Kidney epithelial cell (primary cell): ENCODE measurements around the gene SMAD3. TPM values are rescaled to one million over a fixed set of nuclear protein-coding genes. Genes with fewer than 3 reads are reported as not detected.

Experiments used
- DNase-seq: peaks from one replicate; pipeline ENCODE4 v3.0.0-alpha.2; 2010; ENCODE audit warnings: low read depth
- H3K27me3 ChIP-seq: 2 replicates; pipeline ENCODE4 v1.6.0; 2011; ENCODE audit warnings: low read length; ENCODE audit not compliant: control insufficient read depth, insufficient read depth
- H3K36me3 ChIP-seq: 2 replicates; pipeline ENCODE4 v1.5.1; 2011; ENCODE audit warnings: low read length; ENCODE audit not compliant: control insufficient read depth, insufficient read depth
- H3K4me3 ChIP-seq: 2 replicates; pipeline ENCODE4 v1.5.1; 2011; ENCODE audit warnings: low read depth, mild to moderate bottlenecking, control low read depth, low read length
- total RNA-seq: library from RNA; depleted of rRNA; stranded (reverse); fragments of >200 nt; gene quantifications from 2 replicates; pipeline ENCODE4 v1.2.3, GENCODE V29; 2015
- TF ChIP-seq, protein P1 (sequence below): IDR thresholded peaks from 2 replicates; pipeline ENCODE4 v1.5.1; 2011; ENCODE audit warnings: mild to moderate bottlenecking, moderate library complexity, low read length, control low read depth, inconsistent platforms; ENCODE audit not compliant: insufficient read depth, poor library complexity, severe bottlenecking

Gene SMAD3
- total RNA-seq, 1 donor from 2014 or later: 34.8 TPM

DNA sequence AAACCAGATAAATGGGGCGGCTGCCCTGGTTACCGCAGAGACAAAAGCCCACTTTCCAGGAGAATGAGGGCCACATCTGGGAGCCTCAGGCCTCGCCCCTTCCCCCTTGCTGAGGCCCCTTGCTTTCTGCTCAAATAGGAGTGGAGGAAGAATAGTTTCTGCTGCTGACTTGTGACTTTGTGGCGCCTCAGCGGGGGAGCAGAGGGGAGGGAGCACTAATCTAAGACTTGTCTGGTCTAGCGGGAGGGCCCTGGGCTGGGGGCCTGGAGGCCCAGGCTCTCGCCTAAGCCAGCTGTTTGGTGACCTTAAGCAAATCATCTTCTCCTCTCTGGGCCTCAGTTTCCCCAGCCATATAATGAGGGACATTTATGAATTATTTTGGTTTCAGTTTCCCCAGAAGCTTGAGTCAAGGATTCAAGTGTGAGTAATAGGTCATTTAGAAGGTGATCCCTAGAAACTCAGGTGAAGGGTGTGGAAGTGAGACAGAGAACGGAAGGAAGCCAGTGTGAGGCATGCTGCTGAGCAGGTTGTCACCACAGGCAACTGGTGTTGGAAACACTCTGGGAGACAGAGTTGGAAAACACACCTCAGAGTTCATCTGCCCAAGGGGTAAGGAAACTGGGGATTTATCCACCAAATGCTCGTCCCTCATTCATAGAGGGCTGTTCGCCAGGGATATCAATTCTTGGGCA, 25.9 kb upstream of the SMAD3 start:
- H3K4me3 ChIP-seq: no peak overlapping the region
- TF ChIP-seq, protein P1, sequence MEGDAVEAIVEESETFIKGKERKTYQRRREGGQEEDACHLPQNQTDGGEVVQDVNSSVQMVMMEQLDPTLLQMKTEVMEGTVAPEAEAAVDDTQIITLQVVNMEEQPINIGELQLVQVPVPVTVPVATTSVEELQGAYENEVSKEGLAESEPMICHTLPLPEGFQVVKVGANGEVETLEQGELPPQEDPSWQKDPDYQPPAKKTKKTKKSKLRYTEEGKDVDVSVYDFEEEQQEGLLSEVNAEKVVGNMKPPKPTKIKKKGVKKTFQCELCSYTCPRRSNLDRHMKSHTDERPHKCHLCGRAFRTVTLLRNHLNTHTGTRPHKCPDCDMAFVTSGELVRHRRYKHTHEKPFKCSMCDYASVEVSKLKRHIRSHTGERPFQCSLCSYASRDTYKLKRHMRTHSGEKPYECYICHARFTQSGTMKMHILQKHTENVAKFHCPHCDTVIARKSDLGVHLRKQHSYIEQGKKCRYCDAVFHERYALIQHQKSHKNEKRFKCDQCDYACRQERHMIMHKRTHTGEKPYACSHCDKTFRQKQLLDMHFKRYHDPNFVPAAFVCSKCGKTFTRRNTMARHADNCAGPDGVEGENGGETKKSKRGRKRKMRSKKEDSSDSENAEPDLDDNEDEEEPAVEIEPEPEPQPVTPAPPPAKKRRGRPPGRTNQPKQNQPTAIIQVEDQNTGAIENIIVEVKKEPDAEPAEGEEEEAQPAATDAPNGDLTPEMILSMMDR: no peak
- H3K36me3 ChIP-seq: no peaks in the 10 kb centered on the region
- H3K27me3 ChIP-seq: no peaks in the 10 kb centered on the region
- DNase-seq: no peak

DNA sequence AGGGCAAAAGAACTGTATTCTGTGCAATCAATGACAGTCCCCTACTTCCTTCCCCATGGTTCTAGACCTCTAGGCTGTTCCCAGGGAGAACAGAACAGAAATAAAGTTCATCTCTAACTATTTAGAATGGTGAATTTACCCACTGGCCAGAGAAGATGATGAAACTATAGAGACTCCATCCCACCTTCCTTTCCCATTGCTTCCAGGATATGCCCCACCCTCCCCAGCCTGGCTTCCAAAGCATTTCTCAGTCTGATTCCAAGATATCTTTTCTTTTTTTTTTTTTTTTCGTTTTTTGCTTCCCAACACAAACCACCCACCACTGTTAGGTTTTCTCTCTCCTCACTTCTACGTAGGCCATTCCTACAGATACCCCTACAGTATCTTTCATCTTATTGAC, 25.1 kb upstream of the SMAD3 start:
- H3K27me3 ChIP-seq: no peaks in the 10 kb centered on the region
- H3K4me3 ChIP-seq: no peak overlapping the region
- no peak for DNase-seq
- TF ChIP-seq, protein P1: no peak
- H3K36me3 ChIP-seq: no peaks in the 10 kb centered on the region

DNA sequence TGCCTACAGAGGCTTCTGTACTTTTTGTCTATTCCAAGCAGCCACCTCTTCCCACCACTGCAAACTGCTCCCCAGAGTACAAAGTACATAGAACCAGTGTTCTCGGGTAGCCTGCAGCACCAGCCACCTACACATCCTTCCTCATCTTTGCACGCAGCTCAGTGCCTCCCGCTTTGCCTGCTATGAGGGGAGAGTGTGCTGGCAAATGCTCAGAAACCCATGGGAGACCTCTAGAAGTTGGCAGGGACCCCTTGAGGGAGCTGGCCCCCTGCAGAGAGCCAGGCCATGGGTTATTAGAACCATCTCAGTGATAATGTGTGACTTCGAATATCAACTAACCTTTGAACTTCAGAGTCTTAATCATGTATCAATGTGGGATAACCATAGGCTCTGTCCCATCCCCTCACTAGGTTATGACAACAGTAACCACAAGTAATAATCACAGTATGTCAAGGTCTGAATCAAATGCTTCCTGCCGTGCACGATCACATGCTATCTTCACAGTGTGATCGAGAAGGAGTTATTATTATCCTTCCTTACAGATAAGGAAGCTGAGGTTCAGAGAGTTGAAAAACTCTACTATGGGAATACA, 22.8 kb upstream of the SMAD3 start:
- no peaks in the 10 kb centered on the region for H3K27me3 ChIP-seq
- no peak overlapping the region for H3K4me3 ChIP-seq
- TF ChIP-seq, protein P1: no peak
- no peaks in the 10 kb centered on the region for H3K36me3 ChIP-seq
- DNase-seq: no peak

DNA sequence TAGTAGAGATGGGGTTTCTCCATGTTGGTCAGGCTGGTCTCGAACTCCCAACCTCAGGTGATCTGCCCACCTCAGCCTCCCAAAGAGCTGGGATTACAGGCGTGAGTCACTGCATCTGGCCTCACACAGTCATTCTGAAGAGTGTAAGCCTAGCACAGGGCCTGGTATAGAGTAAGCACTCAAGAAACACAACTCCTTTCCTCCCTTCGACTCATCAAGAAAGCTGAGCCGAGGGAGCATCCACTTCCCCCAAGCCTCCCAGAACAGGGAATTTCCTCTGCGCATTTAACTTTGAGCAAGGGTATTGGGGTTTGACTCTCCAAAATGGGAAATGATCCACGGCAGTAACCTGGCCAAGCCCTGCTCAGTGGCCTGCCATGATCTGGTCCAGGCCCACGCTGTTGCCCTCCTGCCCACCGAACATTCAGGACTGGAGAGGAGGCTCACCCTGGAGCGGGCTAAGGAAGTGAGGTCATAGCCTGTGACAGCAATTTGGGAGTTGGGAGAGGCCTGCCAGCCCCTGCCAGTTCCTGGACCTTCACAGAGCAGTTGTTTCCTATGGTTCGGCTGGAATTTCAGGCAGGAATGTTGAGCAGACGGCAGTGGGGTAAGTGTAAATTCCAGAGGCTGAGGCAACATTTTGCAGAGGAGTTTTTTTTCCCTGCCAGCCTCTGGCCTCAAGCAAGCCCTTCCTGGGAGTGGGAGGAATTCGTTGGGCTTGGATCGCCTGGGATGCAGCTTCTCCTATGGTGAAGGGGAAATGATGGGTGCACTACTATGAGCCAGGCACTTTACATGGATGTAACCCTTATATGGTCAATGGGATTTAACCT, 21.2 kb upstream of the SMAD3 start:
- no peak for DNase-seq
- TF ChIP-seq, protein P1: no peak
- Histone ChIP-seq H3K4me3 (no peak overlapping the region), H3K36me3 (no peaks in the 10 kb centered on the region), H3K27me3 (no peaks in the 10 kb centered on the region)

DNA sequence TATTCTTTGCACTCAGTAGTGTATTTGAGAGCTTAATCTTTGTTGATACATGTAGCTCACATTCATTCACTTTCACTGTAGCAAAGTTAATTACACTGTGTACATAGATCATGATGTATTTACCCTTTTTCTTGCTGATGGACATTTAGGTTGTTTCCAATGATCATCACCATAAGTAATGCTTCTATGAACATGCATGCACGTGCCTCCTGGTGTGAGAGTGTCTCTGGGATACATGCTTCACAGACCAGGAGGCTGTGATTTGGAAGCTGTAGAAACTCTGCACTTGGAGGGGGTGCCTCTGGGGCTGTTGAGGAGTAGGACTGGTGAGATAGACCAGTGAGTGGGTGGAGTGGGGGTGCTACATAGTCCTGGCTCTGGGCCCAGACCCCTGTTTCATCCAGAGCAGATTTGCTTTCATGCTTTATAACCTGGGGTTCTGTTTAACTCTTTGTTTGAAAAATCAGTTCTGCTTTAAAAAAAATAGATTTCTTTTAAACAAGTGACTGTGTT, 18.2 kb upstream of the SMAD3 start:
- H3K27me3 ChIP-seq: no peaks in the 10 kb centered on the region
- no peaks in the 10 kb centered on the region for H3K36me3 ChIP-seq
- no peak overlapping the region for H3K4me3 ChIP-seq
- DNase-seq: no peak
- TF ChIP-seq, protein P1: no peak
